Measurements from ENCODE around the gene STS. TPM values are rescaled to one million over a fixed set of nuclear protein-coding genes. Genes with fewer than 3 reads are reported as not detected.
A peak's percentile ranks its signal among the peaks of the same experiment; 100 is the strongest.

The STS gene
- total and polyA plus RNA-seq, 4 donors, result 1.8 to 6.4 (median 2.8) TPM

DNA sequence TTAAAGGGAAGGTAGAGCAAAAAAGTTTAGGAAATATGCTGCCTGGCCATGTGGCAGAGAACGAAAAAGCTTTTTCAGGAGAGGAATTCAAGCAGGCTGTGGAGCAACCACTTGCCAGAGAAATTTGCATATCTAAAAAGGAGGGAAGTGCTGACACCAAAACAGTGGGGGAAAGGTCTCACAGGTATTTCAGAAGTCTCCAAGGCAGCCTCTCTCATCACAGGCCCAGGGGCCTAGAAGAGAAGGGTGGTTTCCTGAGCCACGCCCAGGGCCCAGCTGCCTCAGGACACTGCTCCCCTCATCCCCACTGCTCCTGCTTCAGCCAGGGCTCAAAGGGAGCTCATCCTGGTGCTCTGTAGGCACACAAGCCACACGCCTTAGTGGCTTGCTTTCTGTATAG is 29.9 kb upstream of the STS start:
- DNase-seq (ENCODE audit: low spot score), result no peak
- no peak for TF ChIP-seq FOXA2 (IDR thresholded peaks at IDR 0.05)
- no peak for TF ChIP-seq SP1 (IDR thresholded peaks at IDR 0.05)
- no peak for TF ChIP-seq HNF4A (conservative IDR thresholded peaks at IDR 0.05)
- no peak for TF ChIP-seq EGR1 (IDR thresholded peaks at IDR 0.05; ENCODE audit: low read depth in 2 of 2)
- TF ChIP-seq, protein P1, sequence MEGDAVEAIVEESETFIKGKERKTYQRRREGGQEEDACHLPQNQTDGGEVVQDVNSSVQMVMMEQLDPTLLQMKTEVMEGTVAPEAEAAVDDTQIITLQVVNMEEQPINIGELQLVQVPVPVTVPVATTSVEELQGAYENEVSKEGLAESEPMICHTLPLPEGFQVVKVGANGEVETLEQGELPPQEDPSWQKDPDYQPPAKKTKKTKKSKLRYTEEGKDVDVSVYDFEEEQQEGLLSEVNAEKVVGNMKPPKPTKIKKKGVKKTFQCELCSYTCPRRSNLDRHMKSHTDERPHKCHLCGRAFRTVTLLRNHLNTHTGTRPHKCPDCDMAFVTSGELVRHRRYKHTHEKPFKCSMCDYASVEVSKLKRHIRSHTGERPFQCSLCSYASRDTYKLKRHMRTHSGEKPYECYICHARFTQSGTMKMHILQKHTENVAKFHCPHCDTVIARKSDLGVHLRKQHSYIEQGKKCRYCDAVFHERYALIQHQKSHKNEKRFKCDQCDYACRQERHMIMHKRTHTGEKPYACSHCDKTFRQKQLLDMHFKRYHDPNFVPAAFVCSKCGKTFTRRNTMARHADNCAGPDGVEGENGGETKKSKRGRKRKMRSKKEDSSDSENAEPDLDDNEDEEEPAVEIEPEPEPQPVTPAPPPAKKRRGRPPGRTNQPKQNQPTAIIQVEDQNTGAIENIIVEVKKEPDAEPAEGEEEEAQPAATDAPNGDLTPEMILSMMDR (IDR thresholded peaks at IDR 0.05; ENCODE audit: low read depth, low read length, missing input control), result no peak
- TF ChIP-seq YY1 (IDR thresholded peaks at IDR 0.05), result no peak
- TF ChIP-seq, protein P2, sequence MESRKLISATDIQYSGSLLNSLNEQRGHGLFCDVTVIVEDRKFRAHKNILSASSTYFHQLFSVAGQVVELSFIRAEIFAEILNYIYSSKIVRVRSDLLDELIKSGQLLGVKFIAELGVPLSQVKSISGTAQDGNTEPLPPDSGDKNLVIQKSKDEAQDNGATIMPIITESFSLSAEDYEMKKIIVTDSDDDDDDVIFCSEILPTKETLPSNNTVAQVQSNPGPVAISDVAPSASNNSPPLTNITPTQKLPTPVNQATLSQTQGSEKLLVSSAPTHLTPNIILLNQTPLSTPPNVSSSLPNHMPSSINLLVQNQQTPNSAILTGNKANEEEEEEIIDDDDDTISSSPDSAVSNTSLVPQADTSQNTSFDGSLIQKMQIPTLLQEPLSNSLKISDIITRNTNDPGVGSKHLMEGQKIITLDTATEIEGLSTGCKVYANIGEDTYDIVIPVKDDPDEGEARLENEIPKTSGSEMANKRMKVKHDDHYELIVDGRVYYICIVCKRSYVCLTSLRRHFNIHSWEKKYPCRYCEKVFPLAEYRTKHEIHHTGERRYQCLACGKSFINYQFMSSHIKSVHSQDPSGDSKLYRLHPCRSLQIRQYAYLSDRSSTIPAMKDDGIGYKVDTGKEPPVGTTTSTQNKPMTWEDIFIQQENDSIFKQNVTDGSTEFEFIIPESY (IDR thresholded peaks at IDR 0.05), result no peak
- no peak for TF ChIP-seq HNF4G (IDR thresholded peaks at IDR 0.05)
- TF ChIP-seq, protein P3, sequence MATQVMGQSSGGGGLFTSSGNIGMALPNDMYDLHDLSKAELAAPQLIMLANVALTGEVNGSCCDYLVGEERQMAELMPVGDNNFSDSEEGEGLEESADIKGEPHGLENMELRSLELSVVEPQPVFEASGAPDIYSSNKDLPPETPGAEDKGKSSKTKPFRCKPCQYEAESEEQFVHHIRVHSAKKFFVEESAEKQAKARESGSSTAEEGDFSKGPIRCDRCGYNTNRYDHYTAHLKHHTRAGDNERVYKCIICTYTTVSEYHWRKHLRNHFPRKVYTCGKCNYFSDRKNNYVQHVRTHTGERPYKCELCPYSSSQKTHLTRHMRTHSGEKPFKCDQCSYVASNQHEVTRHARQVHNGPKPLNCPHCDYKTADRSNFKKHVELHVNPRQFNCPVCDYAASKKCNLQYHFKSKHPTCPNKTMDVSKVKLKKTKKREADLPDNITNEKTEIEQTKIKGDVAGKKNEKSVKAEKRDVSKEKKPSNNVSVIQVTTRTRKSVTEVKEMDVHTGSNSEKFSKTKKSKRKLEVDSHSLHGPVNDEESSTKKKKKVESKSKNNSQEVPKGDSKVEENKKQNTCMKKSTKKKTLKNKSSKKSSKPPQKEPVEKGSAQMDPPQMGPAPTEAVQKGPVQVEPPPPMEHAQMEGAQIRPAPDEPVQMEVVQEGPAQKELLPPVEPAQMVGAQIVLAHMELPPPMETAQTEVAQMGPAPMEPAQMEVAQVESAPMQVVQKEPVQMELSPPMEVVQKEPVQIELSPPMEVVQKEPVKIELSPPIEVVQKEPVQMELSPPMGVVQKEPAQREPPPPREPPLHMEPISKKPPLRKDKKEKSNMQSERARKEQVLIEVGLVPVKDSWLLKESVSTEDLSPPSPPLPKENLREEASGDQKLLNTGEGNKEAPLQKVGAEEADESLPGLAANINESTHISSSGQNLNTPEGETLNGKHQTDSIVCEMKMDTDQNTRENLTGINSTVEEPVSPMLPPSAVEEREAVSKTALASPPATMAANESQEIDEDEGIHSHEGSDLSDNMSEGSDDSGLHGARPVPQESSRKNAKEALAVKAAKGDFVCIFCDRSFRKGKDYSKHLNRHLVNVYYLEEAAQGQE (IDR thresholded peaks at IDR 0.05), result no peak
- TF ChIP-seq MAX (IDR thresholded peaks at IDR 0.05), result no peak
- TF ChIP-seq JUND (IDR thresholded peaks at IDR 0.05), result no peak
- H3K4me1 ChIP-seq (ENCODE audit: control insufficient read depth in 4 of 4, insufficient read depth in 4 of 4, low read length in 3 of 4), result peaks cover 4 to 20% (median 10%) of the 10 kb centered on the region in 4 donors
- no peaks in the 10 kb centered on the region for H3K27me3 ChIP-seq (ENCODE audit: control insufficient read depth in 4 of 4, insufficient read depth in 4 of 4, low read length in 3 of 4)
- H3K9me3 ChIP-seq (ENCODE audit: control insufficient read depth in 4 of 4, low read length in 3 of 4), result no peaks in the 10 kb centered on the region
- H3K9ac ChIP-seq (ENCODE audit: low read depth in 1 of 2, low read length in 2 of 2), result no peak overlapping the region
- WGBS, result 95% methylated on average over 3 of the region's 3 CpGs
- H3K36me3 ChIP-seq (ENCODE audit: control insufficient read depth in 4 of 4, insufficient read depth in 3 of 4, low read depth in 1 of 4, low read length in 3 of 4), result no peaks in the 10 kb centered on the region
- H3K4me3 ChIP-seq (ENCODE audit: low read depth in 1 of 3, low read length in 3 of 3), result no peak overlapping the region
- no peak overlapping the region for H3K27ac ChIP-seq (ENCODE audit: low read depth in 1 of 2, low read length in 2 of 2)

GRCh38 chrX:7119950-7120877 is 27.3 kb upstream of the STS start:
- Histone ChIP-seq H3K36me3 (ENCODE audit: control insufficient read depth in 4 of 4, insufficient read depth in 3 of 4, low read depth in 1 of 4, low read length in 3 of 4) (no peaks in the 10 kb centered on the region), H3K27ac (ENCODE audit: low read depth in 1 of 2, low read length in 2 of 2) (peak overlapping the region in 1 of 2 donors; percentile 59), H3K4me3 (ENCODE audit: low read depth in 1 of 3, low read length in 3 of 3) (no peak overlapping the region), H3K4me1 (ENCODE audit: control insufficient read depth in 4 of 4, insufficient read depth in 4 of 4, low read length in 3 of 4) (peaks cover 4 to 20% (median 10%) of the 10 kb centered on the region in 4 donors), H3K9me3 (ENCODE audit: control insufficient read depth in 4 of 4, low read length in 3 of 4) (no peaks in the 10 kb centered on the region), H3K9ac (ENCODE audit: low read depth in 1 of 2, low read length in 2 of 2) (no peak overlapping the region), H3K27me3 (ENCODE audit: control insufficient read depth in 4 of 4, insufficient read depth in 4 of 4, low read length in 3 of 4) (no peaks in the 10 kb centered on the region)
- WGBS, result 89% methylated on average over 7 of the region's 7 CpGs
- DNase-seq (ENCODE audit: low spot score), result no peak
- TF ChIP-seq MAX (IDR thresholded peaks at IDR 0.05) (no peak), FOXA1 (IDR thresholded peaks at IDR 0.05) (peak; percentile 58), RAD21 (IDR thresholded peaks at IDR 0.05) (peak in 1 of 2 donors; percentile 14), EGR1 (IDR thresholded peaks at IDR 0.05; ENCODE audit: low read depth in 2 of 2) (no peak), NR2F2 (IDR thresholded peaks at IDR 0.05) (peak; percentile 44), JUND (IDR thresholded peaks at IDR 0.05) (no peak), SP1 (IDR thresholded peaks at IDR 0.05) (peak; percentile 33), YY1 (IDR thresholded peaks at IDR 0.05) (no peak)
- TF ChIP-seq, protein P1 (IDR thresholded peaks at IDR 0.05; ENCODE audit: low read depth, low read length, missing input control), result no peak
- TF ChIP-seq, protein P3 (IDR thresholded peaks at IDR 0.05), result no peak
